Fibroblast of the aortic adventitia (primary cell): ENCODE data around the gene CAPN9. TPM values are rescaled to one million over a fixed set of nuclear protein-coding genes. Genes with fewer than 3 reads are reported as not detected.

Experiments used
- DNase-seq: peaks from one replicate; pipeline ENCODE4 v3.0.0-alpha.2; 2010; ENCODE audit warnings: low read depth
- H3K4me3 ChIP-seq: 2 replicates; pipeline ENCODE4 v1.5.1; 2011; ENCODE audit warnings: low read depth, mild to moderate bottlenecking, control low read depth, low read length, moderate library complexity
- total RNA-seq: library from RNA; depleted of rRNA; stranded (reverse); fragments of >200 nt; gene quantifications from 2 replicates; pipeline ENCODE4 v1.2.3, GENCODE V29; 2012; ENCODE audit warnings: low replicate concordance
- TF ChIP-seq, protein P1 (sequence below): IDR thresholded peaks from 2 replicates; pipeline ENCODE4 v1.5.1; 2011; ENCODE audit warnings: mild to moderate bottlenecking, low read length, control low read depth, inconsistent platforms; ENCODE audit not compliant: insufficient read depth

The CAPN9 gene
- total RNA-seq, 1 donor: not detected

- TF ChIP-seq, protein P1, sequence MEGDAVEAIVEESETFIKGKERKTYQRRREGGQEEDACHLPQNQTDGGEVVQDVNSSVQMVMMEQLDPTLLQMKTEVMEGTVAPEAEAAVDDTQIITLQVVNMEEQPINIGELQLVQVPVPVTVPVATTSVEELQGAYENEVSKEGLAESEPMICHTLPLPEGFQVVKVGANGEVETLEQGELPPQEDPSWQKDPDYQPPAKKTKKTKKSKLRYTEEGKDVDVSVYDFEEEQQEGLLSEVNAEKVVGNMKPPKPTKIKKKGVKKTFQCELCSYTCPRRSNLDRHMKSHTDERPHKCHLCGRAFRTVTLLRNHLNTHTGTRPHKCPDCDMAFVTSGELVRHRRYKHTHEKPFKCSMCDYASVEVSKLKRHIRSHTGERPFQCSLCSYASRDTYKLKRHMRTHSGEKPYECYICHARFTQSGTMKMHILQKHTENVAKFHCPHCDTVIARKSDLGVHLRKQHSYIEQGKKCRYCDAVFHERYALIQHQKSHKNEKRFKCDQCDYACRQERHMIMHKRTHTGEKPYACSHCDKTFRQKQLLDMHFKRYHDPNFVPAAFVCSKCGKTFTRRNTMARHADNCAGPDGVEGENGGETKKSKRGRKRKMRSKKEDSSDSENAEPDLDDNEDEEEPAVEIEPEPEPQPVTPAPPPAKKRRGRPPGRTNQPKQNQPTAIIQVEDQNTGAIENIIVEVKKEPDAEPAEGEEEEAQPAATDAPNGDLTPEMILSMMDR: peak; percentile 88
- H3K4me3 ChIP-seq: no peak overlapping the region
- peak; percentile 85 for DNase-seq
Measured at GRCh38 chr1:230797942-230798365, 50.8 kb downstream of the CAPN9 start.

- TF ChIP-seq, protein P1: no peak
- no peak for DNase-seq
- no peak overlapping the region for H3K4me3 ChIP-seq
Measured at GRCh38 chr1:230798491-230798890, 51.3 kb downstream of the CAPN9 start.

DNA sequence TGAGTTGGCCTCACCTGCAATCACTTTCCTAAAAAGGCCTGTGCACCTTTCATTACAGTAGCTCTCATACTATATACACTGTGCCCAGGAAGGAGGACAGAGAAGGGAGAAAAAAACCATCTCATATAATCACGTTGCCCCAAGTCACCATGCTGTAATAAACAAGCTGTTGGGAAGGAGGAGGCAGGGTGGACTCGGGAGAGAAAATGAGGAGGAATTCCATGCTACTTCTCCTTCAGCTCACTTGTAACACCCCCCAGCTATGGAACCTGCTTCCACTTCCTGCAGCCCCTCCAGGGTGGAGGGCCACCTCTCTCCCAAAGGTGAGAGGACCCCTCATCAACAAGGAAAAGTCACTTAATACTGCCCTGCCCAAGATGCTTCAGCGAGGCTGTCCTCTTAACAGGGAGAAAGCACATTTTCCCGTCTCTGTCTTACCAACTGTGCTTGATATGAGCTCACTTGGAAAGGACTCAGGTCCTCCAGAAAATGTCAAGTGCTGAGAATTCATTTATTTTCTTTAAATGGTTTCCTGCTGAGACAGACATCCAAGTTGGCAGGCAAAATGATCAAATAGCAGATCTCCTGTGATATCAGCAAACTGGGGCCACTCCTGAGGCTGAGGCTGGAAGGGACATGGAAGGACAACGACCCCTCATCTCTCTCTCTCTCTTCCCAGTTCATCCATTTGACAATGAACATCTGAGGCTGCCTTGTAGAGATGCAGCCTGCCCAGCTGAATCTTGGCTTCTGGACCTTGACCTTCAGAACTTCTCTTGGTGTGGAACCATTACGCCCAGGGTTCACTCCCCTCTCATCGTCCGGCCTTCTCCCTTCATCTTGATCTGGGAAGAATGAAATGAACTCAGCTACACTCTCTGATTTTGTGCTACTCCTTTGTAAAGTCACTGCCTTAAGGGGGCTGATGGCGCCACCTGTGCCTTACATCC is 54.0 kb downstream of the CAPN9 start:
- TF ChIP-seq, protein P1: no peak
- DNase-seq: no peak
- H3K4me3 ChIP-seq: no peak overlapping the region

- no peak for DNase-seq
- H3K4me3 ChIP-seq: no peak overlapping the region
- TF ChIP-seq, protein P1: no peak
Measured at GRCh38 chr1:230804396-230804795, 57.2 kb downstream of the CAPN9 start.

DNA sequence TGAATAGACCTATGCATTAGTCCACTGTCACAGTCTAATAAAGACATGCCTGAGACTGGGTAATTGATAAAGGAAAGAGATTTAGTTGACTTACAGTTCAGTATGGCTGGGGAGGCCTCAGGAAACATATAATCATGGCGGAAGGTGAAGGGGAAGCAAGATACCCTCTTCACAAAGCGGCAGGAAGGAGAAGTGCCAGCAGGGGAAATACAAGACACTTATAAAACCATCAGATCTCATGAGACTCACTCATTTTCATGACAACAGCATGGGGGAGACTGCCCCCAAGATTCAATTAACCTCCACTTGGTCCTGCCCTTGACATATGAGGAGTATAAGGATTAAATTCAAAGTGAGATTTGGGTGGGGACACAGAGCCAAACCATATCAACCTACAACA is 59.4 kb downstream of the CAPN9 start:
- H3K4me3 ChIP-seq: no peak overlapping the region
- no peak for DNase-seq
- TF ChIP-seq, protein P1: no peak

GRCh38 chr1:230807029-230807428 is 59.8 kb downstream of the CAPN9 start:
- TF ChIP-seq, protein P1: no peak
- no peak for DNase-seq
- H3K4me3 ChIP-seq: no peak overlapping the region
